ENCODE measurements around the gene HOXC9.

DNA sequence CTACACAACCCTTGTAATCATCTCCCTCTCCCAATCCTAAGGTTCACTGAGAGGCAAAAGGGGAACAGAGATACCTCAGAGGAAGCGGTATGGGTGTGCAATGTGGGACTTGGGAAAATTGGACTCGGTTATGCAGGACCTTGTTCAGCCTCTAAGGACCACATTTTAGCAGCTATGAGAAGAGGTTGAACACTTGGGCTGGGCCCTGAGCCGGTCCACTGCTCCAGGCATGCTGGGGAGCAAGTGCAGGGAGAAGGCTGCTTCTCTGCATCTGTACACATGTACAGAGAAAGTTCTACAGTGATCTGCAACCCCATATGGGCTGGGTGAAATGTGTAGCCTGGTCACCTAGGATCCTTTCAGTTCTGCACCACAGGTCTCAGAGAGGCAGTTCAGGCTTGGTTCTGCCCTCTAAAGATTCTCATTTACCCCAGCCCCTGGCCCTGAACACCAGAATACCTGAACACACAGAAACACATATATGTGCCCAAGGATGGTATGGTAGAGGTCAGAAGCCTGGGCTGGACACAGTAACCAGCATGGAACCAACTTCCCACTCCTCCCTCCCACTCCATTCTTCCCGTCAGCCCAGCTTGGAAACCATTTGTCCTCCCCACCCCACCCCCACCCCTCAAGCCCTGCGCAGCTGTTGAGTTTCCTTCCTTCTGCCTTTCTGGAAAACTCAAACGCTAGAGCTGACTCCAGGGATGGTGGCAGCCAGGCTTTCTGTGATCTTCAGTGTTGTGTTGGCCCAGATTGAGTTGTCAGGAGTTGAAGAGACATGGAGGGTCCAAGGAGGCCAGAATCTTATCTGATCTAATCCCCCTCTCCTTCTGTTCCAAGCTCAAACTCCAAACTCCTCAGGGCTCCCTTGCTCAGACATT lies 43.3 kb downstream of the HOXC9 start:
- TF ChIP-seq GATA3 (IDR thresholded peaks at IDR 0.05; ENCODE audit: low read depth, low read length) = no peak
- TF ChIP-seq GATA2 (IDR thresholded peaks at IDR 0.05; ENCODE audit: low read depth, low read length) = no peak
